NOMO-1 treated with dmso at 0.1 percent for 144 hours (cell line): ENCODE measurements around the gene THSD4.

Experiments used
- DNase-seq: peaks from one replicate; lab custom pipeline; 2025; ENCODE audit not compliant: unreplicated experiment; lab: John Stamatoyannopoulos, UW

The THSD4 gene

GRCh38 chr15:71444866-71445590 is 329.8 kb downstream of the THSD4 start:
- DNase-seq, result no peak

- DNase-seq, result no peak
Observed at GRCh38 chr15:71447328-71448250, 332.3 kb downstream of the THSD4 start.

GRCh38 chr15:71448688-71449114 is 333.4 kb downstream of the THSD4 start:
- DNase-seq, result no peak

- DNase-seq, result no peak
Observed at GRCh38 chr15:71449363-71449762, 334.1 kb downstream of the THSD4 start.

GRCh38 chr15:71449956-71450355 is 334.7 kb downstream of the THSD4 start:
- DNase-seq, result no peak

- DNase-seq, result no peak
Observed at GRCh38 chr15:71451130-71451529, 335.9 kb downstream of the THSD4 start.

- no peak for DNase-seq
Observed at GRCh38 chr15:71452893-71453292, 337.6 kb downstream of the THSD4 start.

GRCh38 chr15:71454462-71454996 is 339.3 kb downstream of the THSD4 start:
- no peak for DNase-seq

GRCh38 chr15:71455107-71455506 is 339.8 kb downstream of the THSD4 start:
- no peak for DNase-seq

- no peak for DNase-seq
Observed at GRCh38 chr15:71455878-71456277, 340.6 kb downstream of the THSD4 start.

GRCh38 chr15:71456362-71456761 is 341.1 kb downstream of the THSD4 start:
- DNase-seq, result no peak

- DNase-seq, result no peak
Observed at GRCh38 chr15:71456811-71457210, 341.5 kb downstream of the THSD4 start.

GRCh38 chr15:71458089-71458660 is 342.9 kb downstream of the THSD4 start:
- DNase-seq, result no peak

- DNase-seq, result no peak
Observed at GRCh38 chr15:71461748-71462147, 346.5 kb downstream of the THSD4 start.

- no peak for DNase-seq
Observed at GRCh38 chr15:71462638-71463037, 347.4 kb downstream of the THSD4 start.

GRCh38 chr15:71463156-71463665 is 347.9 kb downstream of the THSD4 start:
- DNase-seq, result no peak

- DNase-seq, result no peak
Observed at GRCh38 chr15:71465131-71465955, 350.1 kb downstream of the THSD4 start.

GRCh38 chr15:71468715-71469114 is 353.4 kb downstream of the THSD4 start:
- DNase-seq, result no peak

- no peak for DNase-seq
Observed at GRCh38 chr15:71469413-71469812, 354.1 kb downstream of the THSD4 start.

- no peak for DNase-seq
Observed at GRCh38 chr15:71471347-71471746, 356.1 kb downstream of the THSD4 start.
